AML-193 (cell line): ENCODE measurements around the gene BLM.

Experiments
- DNase-seq, 2 experiments: peaks; one replicate each; lab custom pipeline; 2025; lab: John Stamatoyannopoulos, UW

Gene BLM

GRCh38 chr15:90789462-90789861 is 72.3 kb downstream of the BLM start:
- no peak for DNase-seq

GRCh38 chr15:90790057-90790456 is 72.9 kb downstream of the BLM start:
- no peak for DNase-seq

GRCh38 chr15:90790561-90790960 is 73.4 kb downstream of the BLM start:
- DNase-seq = no peak

GRCh38 chr15:90794538-90794937 is 77.4 kb downstream of the BLM start:
- DNase-seq = no peak

GRCh38 chr15:90799639-90800170 is 82.6 kb downstream of the BLM start:
- DNase-seq = no peak

- DNase-seq = no peak
These were observed 84.7 kb downstream of the BLM start for GRCh38 chr15:90801803-90802202.

GRCh38 chr15:90807074-90807785 is 90.1 kb downstream of the BLM start:
- no peak for DNase-seq

GRCh38 chr15:90807786-90808086 is 90.6 kb downstream of the BLM start:
- DNase-seq = no peak

GRCh38 chr15:90808517-90809235 is 91.5 kb downstream of the BLM start:
- no peak for DNase-seq

- DNase-seq = no peak
These were observed 92.4 kb downstream of the BLM start for GRCh38 chr15:90809536-90809935.

- DNase-seq = no peak
These were observed 93.2 kb downstream of the BLM start for GRCh38 chr15:90810354-90810753.

GRCh38 chr15:90812171-90812957 is 95.2 kb downstream of the BLM start:
- DNase-seq = no peak

- DNase-seq = no peak
These were observed 95.8 kb downstream of the BLM start for GRCh38 chr15:90812958-90813265.

GRCh38 chr15:90813796-90814190 is 96.6 kb downstream of the BLM start:
- no peak for DNase-seq

GRCh38 chr15:90814191-90814821 is 97.2 kb downstream of the BLM start:
- DNase-seq = no peak

- no peak for DNase-seq
These were observed 99.4 kb downstream of the BLM start for GRCh38 chr15:90816401-90817116.

GRCh38 chr15:90817117-90818057 is 100.2 kb downstream of the BLM start:
- no peak for DNase-seq

- peak; percentile 69 to 77 for DNase-seq
These were observed 101.4 kb downstream of the BLM start for GRCh38 chr15:90818251-90819210.

GRCh38 chr15:90819390-90819789 is 102.2 kb downstream of the BLM start:
- DNase-seq = no peak

GRCh38 chr15:90819850-90820249 is 102.7 kb downstream of the BLM start:
- no peak for DNase-seq
